H1 (cell line): ENCODE data around the gene DENND1A. TPM values are rescaled to one million over a fixed set of nuclear protein-coding genes. Genes with fewer than 3 reads are reported as not detected.

Experiments
- CTCF ChIA-PET: fragments of 300-600 bp; sonication (Branson Sonifier 250); formaldehyde crosslinking; loops from one replicate; lab custom pipeline; 2021; ENCODE audit not compliant: partially characterized antibody; lab: Charles Lee
- POLR2A ChIA-PET: fragments of 300-600 bp; sonication (Branson Sonifier 250); formaldehyde crosslinking; loops from one replicate; lab custom pipeline; 2021; ENCODE audit warnings: inconsistent platforms; ENCODE audit not compliant: partially characterized antibody; lab: Charles Lee
- DNase-seq, 2 experiments: peaks; one replicate each; pipeline versions ENCODE4 v3.0.0 to v3.0.0-alpha.2; 2010 to 2022; ENCODE audit warnings: low spot score in 2 of 2, low read depth in 1 of 2, mixed read lengths in 1 of 2
- FAIRE-seq: peaks from 2 replicates; lab custom pipeline; 2011; peaks lifted over from hg19 to GRCh38; lab: Jason Lieb, UNC
- H2AFZ ChIP-seq: 2 replicates; pipeline ENCODE4 v1.8.1; 2012; ENCODE audit warnings: low read length, inconsistent platforms
- H2AK5ac ChIP-seq: 2 replicates; pipeline ENCODE4 v1.6.1; 2013; ENCODE audit warnings: low read depth, low read length
- H2BK120ac ChIP-seq: replicated peaks from 2 replicates; pipeline ENCODE3; 2013; ENCODE audit warnings: low read depth, low read length, inconsistent platforms
- H2BK12ac ChIP-seq: 2 replicates; pipeline ENCODE4 v1.6.1; 2013; ENCODE audit warnings: low read depth, low read length
- H2BK15ac ChIP-seq: 2 replicates; pipeline ENCODE4 v1.6.1; 2013; ENCODE audit warnings: low read length
- H2BK20ac ChIP-seq: 2 replicates; pipeline ENCODE4 v1.6.1; 2013; ENCODE audit warnings: low read length
- H2BK5ac ChIP-seq: 2 replicates; pipeline ENCODE4 v1.6.1; 2013; ENCODE audit warnings: low read depth, low read length
- H3K14ac ChIP-seq: 2 replicates; pipeline ENCODE4 v1.6.1; 2013; ENCODE audit warnings: inconsistent platforms; ENCODE audit not compliant: insufficient read length
- H3K18ac ChIP-seq: 2 replicates; pipeline ENCODE4 v1.6.1; 2013; ENCODE audit warnings: low read length; ENCODE audit errors: extremely low read depth
- H3K23ac ChIP-seq: 2 replicates; pipeline ENCODE4 v1.6.1; 2013; ENCODE audit warnings: inconsistent platforms; ENCODE audit not compliant: insufficient read length
- H3K23me2 ChIP-seq: 2 replicates; pipeline ENCODE4 v1.6.1; 2013; ENCODE audit warnings: low read depth, low read length
- H3K27ac ChIP-seq: 2 replicates; pipeline ENCODE4 v1.6.1; 2011; ENCODE audit warnings: low read depth, low read length, inconsistent platforms
- H3K27me3 ChIP-seq, 4 experiments: replicated peaks in 1 of 4; 1 replicate in 1 of 4; 2 replicates in 3 of 4; pipeline versions ENCODE4 v1.6.1 to v1.8.1; 2011 to 2013; ENCODE audit warnings: low read length in 3 of 4, mild to moderate bottlenecking in 3 of 4, inconsistent platforms in 2 of 4, mixed read lengths in 2 of 4, moderate library complexity in 1 of 4; ENCODE audit not compliant: control insufficient read depth in 3 of 4, insufficient read depth in 3 of 4; ENCODE audit errors: extremely low read depth in 1 of 4
- H3K36me3 ChIP-seq, 4 experiments: 2 replicates each; pipeline versions ENCODE4 v1.6.1 to v1.8.1; 2011 to 2013; ENCODE audit warnings: mild to moderate bottlenecking in 4 of 4, low read length in 3 of 4, moderate library complexity in 2 of 4, control low read depth in 1 of 4, inconsistent platforms in 1 of 4; ENCODE audit not compliant: insufficient read depth in 4 of 4, control insufficient read depth in 2 of 4
- H3K4ac ChIP-seq: replicated peaks from 2 replicates; pipeline ENCODE3; 2013; ENCODE audit warnings: low read length, low read depth, mixed read lengths, inconsistent platforms; ENCODE audit not compliant: insufficient read length
- H3K4me1 ChIP-seq, 4 experiments: replicated peaks in 1 of 4; 1 replicate in 1 of 4; 2 replicates in 3 of 4; pipeline versions ENCODE4 v1.6.1 to v1.8.1; 2011 to 2013; ENCODE audit warnings: low read length in 3 of 4, inconsistent platforms in 2 of 4, mixed read lengths in 1 of 4; ENCODE audit not compliant: insufficient read depth in 4 of 4, control insufficient read depth in 3 of 4
- H3K4me2 ChIP-seq, 2 experiments: 2 replicates each; pipeline versions ENCODE4 v1.6.1 to v1.8.1; 2011 to 2013; ENCODE audit warnings: low read depth in 2 of 2, low read length in 2 of 2, control low read depth in 1 of 2, inconsistent platforms in 1 of 2, mild to moderate bottlenecking in 1 of 2; ENCODE audit not compliant: insufficient read depth in 1 of 2
- H3K4me3 ChIP-seq, 4 experiments: fragments of 200-600, 300-600 bp in 1 of 4; sonication (generic), shearing (Covaris generic), sonication (Bioruptor Twin) in 1 of 4; 2 replicates each; pipeline versions ENCODE4 v1.5.1 to v1.8.1; 2011 to 2016; ENCODE audit warnings: low read length in 4 of 4, low read depth in 3 of 4, control low read depth in 2 of 4, inconsistent platforms in 2 of 4, mild to moderate bottlenecking in 2 of 4, mixed read lengths in 1 of 4, moderate library complexity in 1 of 4; ENCODE audit not compliant: insufficient read depth in 2 of 4; ENCODE audit errors: extremely low read depth in 1 of 4
- H3K56ac ChIP-seq: replicated peaks from 2 replicates; pipeline ENCODE3; 2013; ENCODE audit warnings: low read depth, mild to moderate bottlenecking, mixed read lengths, low read length, inconsistent platforms; ENCODE audit not compliant: insufficient read length
- H3K79me1 ChIP-seq: 2 replicates; pipeline ENCODE4 v1.6.1; 2013; ENCODE audit warnings: low read depth, low read length, control low read depth
- H3K79me2 ChIP-seq, 2 experiments: 2 replicates each; pipeline versions ENCODE4 v1.6.1 to v1.8.1; 2012 to 2013; ENCODE audit warnings: low read length in 2 of 2, mild to moderate bottlenecking in 2 of 2, inconsistent platforms in 1 of 2; ENCODE audit not compliant: insufficient read depth in 2 of 2, control insufficient read depth in 1 of 2
- H3K9ac ChIP-seq, 4 experiments: replicated peaks in 1 of 4; 1 replicate in 1 of 4; 2 replicates in 3 of 4; pipeline versions ENCODE4 v1.6.1 to v1.8.1; 2011 to 2013; ENCODE audit warnings: low read depth in 3 of 4, low read length in 3 of 4, control low read depth in 2 of 4, mild to moderate bottlenecking in 2 of 4, moderate library complexity in 2 of 4, inconsistent platforms in 1 of 4; ENCODE audit errors: extremely low read depth in 1 of 4
- H3K9me3 ChIP-seq, 2 experiments: 2 replicates each; pipeline versions ENCODE4 v1.6.1 to v1.8.1; 2012 to 2013; ENCODE audit warnings: mild to moderate bottlenecking in 2 of 2, moderate library complexity in 2 of 2, control low read depth in 1 of 2, inconsistent platforms in 1 of 2, low read depth in 1 of 2, low read length in 1 of 2, mixed read lengths in 1 of 2; ENCODE audit not compliant: insufficient read depth in 2 of 2
- H4K20me1 ChIP-seq, 2 experiments: replicated peaks in 1 of 2; 2 replicates each; pipeline versions ENCODE3 to v1.8.1; 2011 to 2013; ENCODE audit warnings: inconsistent platforms in 2 of 2, low read length in 2 of 2, mild to moderate bottlenecking in 1 of 2; ENCODE audit not compliant: insufficient read depth in 2 of 2, control insufficient read depth in 1 of 2
- H4K5ac ChIP-seq: 2 replicates; pipeline ENCODE4 v1.6.1; 2013; ENCODE audit warnings: low read length, low read depth, mixed read lengths, inconsistent platforms; ENCODE audit not compliant: insufficient read length
- H4K8ac ChIP-seq: 2 replicates; pipeline ENCODE4 v1.8.0; 2013; ENCODE audit warnings: mild to moderate bottlenecking, moderate library complexity, low read length, inconsistent platforms; ENCODE audit not compliant: insufficient read depth; ENCODE audit errors: extremely low read depth
- H4K91ac ChIP-seq: replicated peaks from 2 replicates; pipeline ENCODE3; 2013; ENCODE audit warnings: low read length, mixed read lengths, inconsistent platforms; ENCODE audit not compliant: insufficient read length
- CEBPB ChIP-seq: IDR thresholded peaks from 2 replicates; pipeline ENCODE4 v1.6.1; 2012; ENCODE audit warnings: low read depth, low read length
- RAD21 ChIP-seq, 2 experiments: IDR thresholded peaks in 1 of 2; conservative IDR thresholded peaks in 1 of 2; 2 replicates each; pipeline ENCODE4 v1.6.1; 2011; ENCODE audit warnings: low read depth in 2 of 2, low read length in 2 of 2, improper control_type of control experiment in 1 of 2, inconsistent platforms in 1 of 2, mild to moderate bottlenecking in 1 of 2, moderate library complexity in 1 of 2
- RBBP5 ChIP-seq: IDR thresholded peaks from 2 replicates; pipeline ENCODE4 v1.7.1; 2012; ENCODE audit warnings: low read depth, mild to moderate bottlenecking, inconsistent platforms, low read length, moderate library complexity, borderline replicate concordance
- WGBS, 2 experiments: shearing (Covaris generic) in 1 of 2; methylation state at CpG; one replicate each; pipeline versions ENCODE4 v1.1.6 to v1.1.7; 2013 to 2015; ENCODE audit warnings: low lambda C conversion rate in 2 of 2, mixed read lengths in 2 of 2, inconsistent platforms in 1 of 2, low coverage in 1 of 2, missing lambda C conversion rate in 1 of 2; ENCODE audit not compliant: insufficient replicate concordance in 2 of 2, insufficient coverage in 1 of 2, insufficient read length in 1 of 2; ENCODE audit errors: extremely low coverage in 1 of 2, missing lambda C conversion rate in 1 of 2; 5-methylcytosine and 5-hydroxymethylcytosine counted together
- polyA plus RNA-seq, 7 experiments: library from polyadenylated mRNA; depleted of rRNA in 3 of 7; stranded (reverse) in 5 of 7; unstranded in 2 of 7; fragments of >200 nt in 5 of 7; fragments of 200-250 nt in 2 of 7; gene quantifications; 1 replicate in 5 of 7; 2 replicates in 1 of 7; 4 replicates in 1 of 7; pipeline versions ENCODE4 v1.2.1 to v1.2.3, GENCODE V29; 2011 to 2013; ENCODE audit warnings: missing spikeins in 2 of 7, mixed read lengths in 2 of 7
- total RNA-seq: library from RNA; stranded (reverse); fragmentation: NEBNext Ultra II Directional; extraction: Animal tissue kit (Norgen Biotek cat#: 25700); gene quantifications from 2 replicates; pipeline ENCODE4 v1.2.1, GENCODE V29; 2021

Gene DENND1A
- total and polyA plus RNA-seq, 2 of the 8 experiments (the other 6 are each of a cell fraction or from before 2014, with no cell fraction given): 24.1 to 26.4 TPM

GRCh38 chr9:123957731-123958130, 27.8 kb upstream of the DENND1A start:
- no peaks in the 10 kb centered on the region for H4K20me1 ChIP-seq
- DNase-seq (no peak), FAIRE-seq (no peak)
- 83% methylated on average over 2 of the region's 2 CpGs; no CpG with 5 or more reads in 1 of the 2 experiments for WGBS, 2 experiments
- no peaks in the 10 kb centered on the region for H3K79me1 ChIP-seq
- H3K27me3 ChIP-seq: peaks cover 0 to 1% (median 0%) of the 10 kb centered on the region in 4 experiments; a peak in 2 of 7 replicates
- no peak overlapping the region for H2BK12ac ChIP-seq
- no peaks in the 10 kb centered on the region for H3K79me2 ChIP-seq
- ChIA-PET CTCF (interaction anchor here (0.8 to 1.3 kb wide), 5 partner anchors 10 to 408 kb away, joined by 3 to 5 read pairs (median 3); no protein-coding TSS in a partner anchor), POLR2A (no interaction called here)
- H2BK20ac ChIP-seq: no peak overlapping the region
- H3K9ac ChIP-seq: no peak overlapping the region
- no peak overlapping the region for H3K18ac ChIP-seq
- no peak overlapping the region for H3K56ac ChIP-seq
- H4K91ac ChIP-seq: no peak overlapping the region
- no peak overlapping the region for H3K23ac ChIP-seq
- no peak overlapping the region for H2BK120ac ChIP-seq
- no peak overlapping the region for H4K5ac ChIP-seq
- H2BK15ac ChIP-seq: no peak overlapping the region
- no peak overlapping the region for H3K4ac ChIP-seq
- H3K4me3 ChIP-seq: no peak overlapping the region
- H3K23me2 ChIP-seq: no peaks in the 10 kb centered on the region
- no peak overlapping the region for H2AK5ac ChIP-seq
- no peak overlapping the region for H3K14ac ChIP-seq
- no peak overlapping the region for H2BK5ac ChIP-seq
- no peaks in the 10 kb centered on the region for H3K36me3 ChIP-seq
- H3K27ac ChIP-seq: no peak overlapping the region
- H3K4me1 ChIP-seq: peaks cover 0 to 7% (median 3%) of the 10 kb centered on the region in 4 experiments; a peak in 6 of 7 replicates
- no peak overlapping the region for H2AFZ ChIP-seq
- H3K4me2 ChIP-seq: no peak overlapping the region
- H3K9me3 ChIP-seq: no peaks in the 10 kb centered on the region
- H4K8ac ChIP-seq: no peak overlapping the region
- TF ChIP-seq RBBP5 (no peak), RAD21 (IDR thresholded peaks at IDR 0.05 in 1 of 2, conservative IDR thresholded peaks at IDR 0.05 in 1 of 2; ENCODE audit: low read depth in 2 of 2, low read length in 2 of 2) (no peak), CEBPB (no peak)
